Measurements from ENCODE around the gene EYA4.

DNA sequence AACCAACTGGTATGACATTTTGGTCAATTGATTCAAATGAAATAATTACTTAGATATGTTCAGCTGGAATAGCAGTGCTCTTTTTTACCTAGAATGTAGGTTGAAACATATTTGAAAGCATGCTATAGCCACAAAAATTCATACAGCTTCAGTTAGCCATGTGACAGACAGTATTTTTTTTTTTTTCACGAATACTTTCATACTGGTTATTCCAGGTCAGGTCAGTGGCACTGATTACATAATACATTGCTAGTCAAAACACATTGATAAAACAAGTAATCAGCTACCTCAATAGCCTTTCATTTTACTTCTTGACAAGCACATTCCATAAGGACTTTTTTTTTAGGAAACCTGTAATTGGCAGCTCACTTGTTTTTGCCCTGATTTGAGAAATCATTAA lies 222.6 kb downstream of the EYA4 start:
- TF ChIP-seq, protein P1, sequence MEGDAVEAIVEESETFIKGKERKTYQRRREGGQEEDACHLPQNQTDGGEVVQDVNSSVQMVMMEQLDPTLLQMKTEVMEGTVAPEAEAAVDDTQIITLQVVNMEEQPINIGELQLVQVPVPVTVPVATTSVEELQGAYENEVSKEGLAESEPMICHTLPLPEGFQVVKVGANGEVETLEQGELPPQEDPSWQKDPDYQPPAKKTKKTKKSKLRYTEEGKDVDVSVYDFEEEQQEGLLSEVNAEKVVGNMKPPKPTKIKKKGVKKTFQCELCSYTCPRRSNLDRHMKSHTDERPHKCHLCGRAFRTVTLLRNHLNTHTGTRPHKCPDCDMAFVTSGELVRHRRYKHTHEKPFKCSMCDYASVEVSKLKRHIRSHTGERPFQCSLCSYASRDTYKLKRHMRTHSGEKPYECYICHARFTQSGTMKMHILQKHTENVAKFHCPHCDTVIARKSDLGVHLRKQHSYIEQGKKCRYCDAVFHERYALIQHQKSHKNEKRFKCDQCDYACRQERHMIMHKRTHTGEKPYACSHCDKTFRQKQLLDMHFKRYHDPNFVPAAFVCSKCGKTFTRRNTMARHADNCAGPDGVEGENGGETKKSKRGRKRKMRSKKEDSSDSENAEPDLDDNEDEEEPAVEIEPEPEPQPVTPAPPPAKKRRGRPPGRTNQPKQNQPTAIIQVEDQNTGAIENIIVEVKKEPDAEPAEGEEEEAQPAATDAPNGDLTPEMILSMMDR (IDR thresholded peaks at IDR 0.05): no peak
- TF ChIP-seq POLR2A (IDR thresholded peaks at IDR 0.05): no peak
